Vagina (tissue), 2 donors: ENCODE results near the gene SLC3A2.

Source experiments
- POLR2A ChIP-seq, 2 donors: fragments of 450-650 bp; IDR thresholded peaks; one replicate each; pipeline ENCODE4 v1.6.1; 2017; ENCODE audit warnings: antibody characterized with exemption in 2 of 2, mild to moderate bottlenecking in 2 of 2, moderate library complexity in 2 of 2
- TF ChIP-seq, protein P1 (sequence below), 3 experiments: fragments of 450-650 bp in 2 of 3; fragments of 200-600 bp in 1 of 3; sonication (generic) in 1 of 3; IDR thresholded peaks; one replicate each; pipeline ENCODE4 v1.5.1; 2017 to 2019; ENCODE audit warnings: antibody characterized with exemption in 3 of 3, mild to moderate bottlenecking in 2 of 3, moderate library complexity in 2 of 3

DNA sequence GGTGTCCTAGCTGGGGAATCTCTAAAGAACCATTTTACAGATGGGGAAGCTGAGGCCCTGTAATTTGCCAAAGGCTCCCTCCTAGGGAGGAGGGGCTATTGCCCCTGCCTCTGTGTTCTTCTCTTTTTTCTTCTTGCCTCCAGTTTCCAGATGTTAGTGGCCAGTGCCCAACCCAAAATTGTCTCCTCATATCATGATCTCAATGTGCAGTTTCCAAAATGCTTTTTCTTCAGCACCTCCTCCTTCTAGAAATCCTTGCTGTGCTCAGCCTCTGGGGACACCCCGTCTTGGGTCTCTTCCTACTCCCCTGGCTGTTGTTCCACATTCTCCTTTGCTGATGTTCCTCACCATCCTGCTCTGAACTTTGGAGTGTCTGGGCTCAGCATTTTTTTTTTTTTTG, 50.0 kb downstream of the SLC3A2 start:
- TF ChIP-seq, protein P1, sequence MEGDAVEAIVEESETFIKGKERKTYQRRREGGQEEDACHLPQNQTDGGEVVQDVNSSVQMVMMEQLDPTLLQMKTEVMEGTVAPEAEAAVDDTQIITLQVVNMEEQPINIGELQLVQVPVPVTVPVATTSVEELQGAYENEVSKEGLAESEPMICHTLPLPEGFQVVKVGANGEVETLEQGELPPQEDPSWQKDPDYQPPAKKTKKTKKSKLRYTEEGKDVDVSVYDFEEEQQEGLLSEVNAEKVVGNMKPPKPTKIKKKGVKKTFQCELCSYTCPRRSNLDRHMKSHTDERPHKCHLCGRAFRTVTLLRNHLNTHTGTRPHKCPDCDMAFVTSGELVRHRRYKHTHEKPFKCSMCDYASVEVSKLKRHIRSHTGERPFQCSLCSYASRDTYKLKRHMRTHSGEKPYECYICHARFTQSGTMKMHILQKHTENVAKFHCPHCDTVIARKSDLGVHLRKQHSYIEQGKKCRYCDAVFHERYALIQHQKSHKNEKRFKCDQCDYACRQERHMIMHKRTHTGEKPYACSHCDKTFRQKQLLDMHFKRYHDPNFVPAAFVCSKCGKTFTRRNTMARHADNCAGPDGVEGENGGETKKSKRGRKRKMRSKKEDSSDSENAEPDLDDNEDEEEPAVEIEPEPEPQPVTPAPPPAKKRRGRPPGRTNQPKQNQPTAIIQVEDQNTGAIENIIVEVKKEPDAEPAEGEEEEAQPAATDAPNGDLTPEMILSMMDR (IDR thresholded peaks at IDR 0.05): no peak
- TF ChIP-seq POLR2A (IDR thresholded peaks at IDR 0.05): no peak
